ENCODE measurements around the gene SND1. TPM values are rescaled to one million over a fixed set of nuclear protein-coding genes. Genes with fewer than 3 reads are reported as not detected.

The SND1 gene
- total and polyA plus RNA-seq, 2 donors (not counting 1 experiment from before 2014, with no cell fraction given), result 44.4 to 165 TPM

- Mint-ChIP-seq H3K4me1 (peaks cover 11% of the 10 kb centered on the region), H3K27me3 (no peaks in the 10 kb centered on the region), H3K4me3 (no peak overlapping the region), H3K9me3 (ENCODE audit: insufficient read depth) (no peaks in the 10 kb centered on the region), H3K27ac (no peak overlapping the region)
- 93% methylated on average over 10 of the region's 12 CpGs for WGBS (ENCODE audit: insufficient coverage)
- TF ChIP-seq CTCF (IDR thresholded peaks at IDR 0.05) (no peak), EZH2 (IDR thresholded peaks at IDR 0.05; ENCODE audit: borderline replicate concordance, insufficient read depth, low read depth, low read length, poor library complexity, severe bottlenecking) (no peak)
- Histone ChIP-seq H3K79me2 (ENCODE audit: control insufficient read depth, insufficient read depth, low read length) (no peaks in the 10 kb centered on the region), H3K27ac (ENCODE audit: low read length in 2 of 2) (no peak overlapping the region), H3K9ac (ENCODE audit: low read length) (no peak overlapping the region), H3K4me1 (ENCODE audit: control insufficient read depth in 2 of 2, insufficient read depth in 2 of 2, low read length in 2 of 2) (peaks cover 5 to 6% of the 10 kb centered on the region in 2 donors), H3K9me3 (ENCODE audit: control extremely low read depth in 1 of 3, control insufficient read depth in 2 of 3, insufficient read depth in 1 of 3, low read length in 2 of 3) (peaks cover 0 to 4% (median 0%) of the 10 kb centered on the region in 3 donors), H3K4me2 (replicated peaks; ENCODE audit: low read depth, low read length, poor library complexity, severe bottlenecking) (no peak overlapping the region), H2AFZ (ENCODE audit: insufficient read depth, low read depth, low read length, poor library complexity, severe bottlenecking) (no peak overlapping the region), H4K20me1 (ENCODE audit: control insufficient read depth, insufficient read depth, low read length, poor library complexity, severe bottlenecking) (no peaks in the 10 kb centered on the region), H3K4me3 (ENCODE audit: control extremely low read depth in 1 of 5, extremely low read depth in 1 of 5, insufficient read depth in 1 of 5, low read depth in 2 of 5, low read length in 4 of 5) (no peak overlapping the region), H3K27me3 (replicated peaks in 1 of 4; ENCODE audit: control extremely low read depth in 1 of 4, control insufficient read depth in 3 of 4, insufficient read depth in 4 of 4, low read length in 3 of 4) (no peaks in the 10 kb centered on the region), H3K36me3 (replicated peaks in 1 of 2; ENCODE audit: control extremely low read depth in 1 of 2, control insufficient read depth in 1 of 2, extremely low read depth in 1 of 2, insufficient read depth in 2 of 2, low read length in 1 of 2) (no peaks in the 10 kb centered on the region)
- intact Hi-C loops (cut with micrococcal nuclease), result no loop called here
- DNase-seq, result no peak
- ATAC-seq (ENCODE audit: low read depth), result no peak
- CTCF ChIA-PET, result interaction anchor here (0.7 to 4.0 kb wide), 3 partner anchors 12 to 415 kb away, joined by 3 to 20 read pairs (median 3); no protein-coding TSS in a partner anchor
- POLR2A ChIA-PET, result no interaction called here
Observed at GRCh38 chr7:128123291-128124037, 471.5 kb downstream of the SND1 start.

DNA sequence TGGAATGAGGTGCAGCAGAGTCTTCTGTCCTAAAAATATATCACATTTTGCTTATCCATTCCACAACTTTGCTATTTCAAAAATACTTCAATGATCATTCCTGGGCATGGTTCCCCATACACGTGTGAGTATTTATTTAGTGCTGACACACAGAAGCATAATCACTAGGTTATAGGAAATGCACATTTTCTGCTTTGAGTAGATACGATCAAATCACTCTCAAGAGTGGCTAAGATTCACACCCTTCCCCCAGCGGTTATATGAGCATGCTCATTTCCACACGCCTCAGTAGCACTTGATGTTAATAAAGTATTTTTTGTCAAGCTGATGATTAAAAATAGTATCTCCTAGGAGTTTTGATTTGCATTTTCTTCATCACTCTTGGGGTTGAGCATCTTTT is 472.8 kb downstream of the SND1 start:
- POLR2A ChIA-PET, result no interaction called here
- ATAC-seq (ENCODE audit: low read depth) (no peak), DNase-seq (no peak)
- CTCF ChIA-PET, result interaction anchor here (1.4 to 4.0 kb wide), 2 partner anchors 11 to 85 kb away, joined by 4 to 20 read pairs; no protein-coding TSS in a partner anchor
- H3K4me2 ChIP-seq (replicated peaks; ENCODE audit: low read depth, low read length, poor library complexity, severe bottlenecking), result no peak overlapping the region
- no peak overlapping the region for H3K27ac ChIP-seq (ENCODE audit: low read length in 2 of 2)
- Mint-ChIP-seq H3K4me3 (no peak overlapping the region), H3K4me1 (peaks cover 7% of the 10 kb centered on the region), H3K27ac (no peak overlapping the region), H3K9me3 (ENCODE audit: insufficient read depth) (no peaks in the 10 kb centered on the region), H3K27me3 (no peaks in the 10 kb centered on the region)
- H3K9me3 ChIP-seq (ENCODE audit: control extremely low read depth in 1 of 3, control insufficient read depth in 2 of 3, insufficient read depth in 1 of 3, low read length in 2 of 3), result no peaks in the 10 kb centered on the region
- no CpG with 5 or more reads among the region's 4 CpGs for WGBS (ENCODE audit: insufficient coverage)
- H3K4me3 ChIP-seq (ENCODE audit: control extremely low read depth in 1 of 5, extremely low read depth in 1 of 5, insufficient read depth in 1 of 5, low read depth in 2 of 5, low read length in 4 of 5), result no peak overlapping the region
- H3K4me1 ChIP-seq (ENCODE audit: control insufficient read depth in 2 of 2, insufficient read depth in 2 of 2, low read length in 2 of 2), result peaks cover 4 to 5% of the 10 kb centered on the region in 2 donors
- no peaks in the 10 kb centered on the region for H3K36me3 ChIP-seq (replicated peaks in 1 of 2; ENCODE audit: control extremely low read depth in 1 of 2, control insufficient read depth in 1 of 2, extremely low read depth in 1 of 2, insufficient read depth in 2 of 2, low read length in 1 of 2)
- TF ChIP-seq EZH2 (IDR thresholded peaks at IDR 0.05; ENCODE audit: borderline replicate concordance, insufficient read depth, low read depth, low read length, poor library complexity, severe bottlenecking) (no peak), CTCF (IDR thresholded peaks at IDR 0.05) (no peak)
- no peaks in the 10 kb centered on the region for H3K27me3 ChIP-seq (replicated peaks in 1 of 4; ENCODE audit: control extremely low read depth in 1 of 4, control insufficient read depth in 3 of 4, insufficient read depth in 4 of 4, low read length in 3 of 4)
- no peak overlapping the region for H3K9ac ChIP-seq (ENCODE audit: low read length)
- H4K20me1 ChIP-seq (ENCODE audit: control insufficient read depth, insufficient read depth, low read length, poor library complexity, severe bottlenecking), result no peaks in the 10 kb centered on the region
- intact Hi-C loops (cut with micrococcal nuclease), result no loop called here
- H3K79me2 ChIP-seq (ENCODE audit: control insufficient read depth, insufficient read depth, low read length), result no peaks in the 10 kb centered on the region
- H2AFZ ChIP-seq (ENCODE audit: insufficient read depth, low read depth, low read length, poor library complexity, severe bottlenecking), result no peak overlapping the region

Data from B cell (primary cell).